ENCODE data around the gene ARHGAP10.

ARHGAP10 gene

GRCh38 chr4:147955827-147956558, 224.1 kb downstream of the ARHGAP10 start:
- no peak for DNase-seq (ENCODE audit: low read depth)

GRCh38 chr4:147957446-147957845, 225.6 kb downstream of the ARHGAP10 start:
- DNase-seq (ENCODE audit: low read depth): no peak

GRCh38 chr4:147958057-147958456, 226.2 kb downstream of the ARHGAP10 start:
- DNase-seq (ENCODE audit: low read depth): no peak

- no peak for DNase-seq (ENCODE audit: low read depth)
Measured at GRCh38 chr4:147958489-147959065, 226.7 kb downstream of the ARHGAP10 start.

- DNase-seq (ENCODE audit: low read depth): no peak
Measured at GRCh38 chr4:147960971-147961370, 229.1 kb downstream of the ARHGAP10 start.

GRCh38 chr4:147963839-147964238, 232.0 kb downstream of the ARHGAP10 start:
- no peak for DNase-seq (ENCODE audit: low read depth)

- no peak for DNase-seq (ENCODE audit: low read depth)
Measured at GRCh38 chr4:147964266-147964880, 232.5 kb downstream of the ARHGAP10 start.

- DNase-seq (ENCODE audit: low read depth): no peak
Measured at GRCh38 chr4:147965056-147965455, 233.2 kb downstream of the ARHGAP10 start.

GRCh38 chr4:147965873-147966272, 234.0 kb downstream of the ARHGAP10 start:
- DNase-seq (ENCODE audit: low read depth): no peak

- DNase-seq (ENCODE audit: low read depth): no peak
Measured at GRCh38 chr4:147968641-147969040, 236.8 kb downstream of the ARHGAP10 start.

- no peak for DNase-seq (ENCODE audit: low read depth)
Measured at GRCh38 chr4:147969573-147970385, 237.9 kb downstream of the ARHGAP10 start.

GRCh38 chr4:147971116-147971515, 239.2 kb downstream of the ARHGAP10 start:
- DNase-seq (ENCODE audit: low read depth): no peak

- DNase-seq (ENCODE audit: low read depth): no peak
Measured at GRCh38 chr4:147975325-147975724, 243.4 kb downstream of the ARHGAP10 start.

GRCh38 chr4:147975933-147976928, 244.3 kb downstream of the ARHGAP10 start:
- no peak for DNase-seq (ENCODE audit: low read depth)

- no peak for DNase-seq (ENCODE audit: low read depth)
Measured at GRCh38 chr4:147980586-147980985, 248.7 kb downstream of the ARHGAP10 start.

GRCh38 chr4:147981305-147981704, 249.4 kb downstream of the ARHGAP10 start:
- DNase-seq (ENCODE audit: low read depth): no peak

- DNase-seq (ENCODE audit: low read depth): no peak
Measured at GRCh38 chr4:147984065-147984777, 252.3 kb downstream of the ARHGAP10 start.

- no peak for DNase-seq (ENCODE audit: low read depth)
Measured at GRCh38 chr4:147984778-147985138, 252.9 kb downstream of the ARHGAP10 start.

- no peak for DNase-seq (ENCODE audit: low read depth)
Measured at GRCh38 chr4:147985376-147985775, 253.5 kb downstream of the ARHGAP10 start.

GRCh38 chr4:147987252-147987651, 255.4 kb downstream of the ARHGAP10 start:
- no peak for DNase-seq (ENCODE audit: low read depth)

Data from stimulated activated CD8-positive, alpha-beta memory T cell treated with anti-CD3 and anti-CD28 coated beads, Interleukin-7, amount 100 ng/mL, for 24 hours (primary cell).